ENCODE data around the gene TNNT3.
A peak's percentile ranks its signal among the peaks of the same experiment; 100 is the strongest.

The TNNT3 gene

DNA sequence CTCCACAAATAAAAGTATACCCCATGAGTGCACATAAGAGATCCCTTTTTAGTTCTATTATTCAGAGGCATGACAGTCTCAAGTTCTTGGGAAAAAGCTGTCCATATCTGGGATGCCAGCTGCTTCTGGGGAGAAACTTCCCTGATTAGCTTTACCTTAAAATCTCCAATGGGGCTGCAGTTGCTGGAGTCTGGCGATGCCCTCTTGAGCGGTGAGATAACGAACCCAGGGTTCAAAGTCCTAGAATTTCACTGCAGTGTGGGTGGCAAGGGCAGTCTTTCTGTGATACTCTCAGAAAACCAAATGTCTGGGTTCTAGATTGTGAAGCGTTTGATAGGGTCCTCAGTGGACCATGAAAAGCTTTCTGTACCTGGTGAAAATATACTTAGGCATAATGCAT, 20.4 kb upstream of the TNNT3 start:
- no peak for DNase-seq

DNA sequence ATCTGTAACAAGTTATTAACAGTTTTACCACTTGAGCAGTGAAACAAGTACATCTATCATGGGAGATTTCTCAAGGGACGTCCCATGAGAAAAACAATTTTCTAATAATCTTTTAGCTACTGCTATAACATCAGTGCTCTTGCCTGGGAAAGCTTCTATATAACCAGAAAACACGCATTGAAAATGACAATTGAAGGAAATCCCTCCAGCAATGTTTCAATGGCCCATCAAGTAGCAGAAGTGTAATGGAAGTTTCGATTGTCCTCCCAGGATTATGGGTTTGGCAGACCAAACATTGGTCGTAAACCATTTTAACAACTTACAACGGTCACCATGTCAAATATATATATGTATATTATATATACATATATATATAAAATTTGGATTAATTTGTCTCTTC, 19.8 kb upstream of the TNNT3 start:
- no peak for DNase-seq

- DNase-seq, result no peak
Measured at GRCh38 chr11:1906181-1906580, 13.3 kb upstream of the TNNT3 start.

DNA sequence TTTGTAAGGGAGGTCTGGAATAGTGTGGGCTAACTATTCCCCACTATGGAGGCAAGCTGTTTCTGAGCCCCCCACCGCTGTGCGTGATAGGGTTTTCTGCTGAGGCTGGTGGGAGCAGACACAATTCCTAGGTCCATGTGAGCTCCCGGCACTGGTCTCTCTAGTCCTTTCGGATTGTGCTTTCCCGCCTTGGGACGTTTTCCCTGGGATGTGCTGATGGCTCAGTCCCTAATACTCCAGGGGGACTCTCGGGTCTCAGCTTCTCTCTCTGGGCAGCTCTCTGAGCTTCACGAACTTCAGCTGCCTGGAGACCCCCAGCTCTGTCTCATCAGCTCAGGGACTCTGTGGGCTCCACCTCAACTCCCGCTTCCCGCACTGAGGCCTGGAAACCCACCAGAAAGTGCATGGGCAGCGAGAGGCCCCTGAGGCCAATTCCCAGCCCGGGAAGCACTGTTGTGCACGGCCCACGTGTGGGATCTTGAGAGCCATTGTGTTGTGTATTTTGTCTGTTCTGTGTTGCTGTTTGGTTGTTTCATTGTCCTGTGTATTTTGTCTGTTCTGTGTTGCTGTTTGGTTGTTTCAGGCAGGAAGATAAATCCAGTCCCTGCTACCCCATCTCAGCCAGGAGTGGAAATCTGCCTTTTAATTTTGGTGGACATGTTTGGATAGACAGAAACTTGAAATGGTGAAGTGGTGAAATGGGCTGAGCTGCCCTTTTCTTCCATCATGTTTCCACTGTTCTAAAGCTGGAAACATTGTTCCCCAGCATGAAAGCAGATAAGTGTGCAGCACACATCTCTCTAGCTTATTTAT, 12.7 kb upstream of the TNNT3 start:
- no peak for DNase-seq

- no peak for DNase-seq
Measured at GRCh38 chr11:1908618-1909017, 10.9 kb upstream of the TNNT3 start.

GRCh38 chr11:1909524-1909923, 10.0 kb upstream of the TNNT3 start:
- DNase-seq, result no peak

DNA sequence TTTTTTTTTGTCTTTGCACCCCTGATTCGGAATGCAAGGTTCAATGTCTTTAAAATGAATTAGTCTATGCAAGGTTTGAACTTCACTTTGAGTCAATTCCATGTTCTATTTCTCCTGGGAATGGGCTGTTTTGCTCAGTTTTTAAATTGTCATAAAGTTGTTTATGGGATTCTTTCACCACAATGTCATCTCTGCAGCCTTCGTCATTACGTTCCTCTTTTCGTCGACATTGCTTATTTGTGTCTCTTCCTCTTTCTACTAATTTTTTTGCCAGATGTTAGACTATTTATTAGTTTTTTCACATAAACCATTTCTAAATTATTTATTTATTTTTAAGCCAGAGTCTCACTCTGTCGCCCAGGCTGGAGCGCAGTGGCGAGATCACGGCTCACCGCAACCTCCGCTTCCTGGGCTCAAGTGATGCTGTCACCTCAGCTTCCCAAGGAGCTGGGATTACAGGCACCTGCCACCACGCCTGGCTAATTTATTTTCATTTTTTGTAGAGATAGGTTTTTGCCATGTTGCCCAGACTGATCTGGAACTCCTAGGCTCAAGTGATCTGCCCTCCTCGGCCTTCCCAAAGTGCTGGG, 7.1 kb upstream of the TNNT3 start:
- DNase-seq, result no peak

DNA sequence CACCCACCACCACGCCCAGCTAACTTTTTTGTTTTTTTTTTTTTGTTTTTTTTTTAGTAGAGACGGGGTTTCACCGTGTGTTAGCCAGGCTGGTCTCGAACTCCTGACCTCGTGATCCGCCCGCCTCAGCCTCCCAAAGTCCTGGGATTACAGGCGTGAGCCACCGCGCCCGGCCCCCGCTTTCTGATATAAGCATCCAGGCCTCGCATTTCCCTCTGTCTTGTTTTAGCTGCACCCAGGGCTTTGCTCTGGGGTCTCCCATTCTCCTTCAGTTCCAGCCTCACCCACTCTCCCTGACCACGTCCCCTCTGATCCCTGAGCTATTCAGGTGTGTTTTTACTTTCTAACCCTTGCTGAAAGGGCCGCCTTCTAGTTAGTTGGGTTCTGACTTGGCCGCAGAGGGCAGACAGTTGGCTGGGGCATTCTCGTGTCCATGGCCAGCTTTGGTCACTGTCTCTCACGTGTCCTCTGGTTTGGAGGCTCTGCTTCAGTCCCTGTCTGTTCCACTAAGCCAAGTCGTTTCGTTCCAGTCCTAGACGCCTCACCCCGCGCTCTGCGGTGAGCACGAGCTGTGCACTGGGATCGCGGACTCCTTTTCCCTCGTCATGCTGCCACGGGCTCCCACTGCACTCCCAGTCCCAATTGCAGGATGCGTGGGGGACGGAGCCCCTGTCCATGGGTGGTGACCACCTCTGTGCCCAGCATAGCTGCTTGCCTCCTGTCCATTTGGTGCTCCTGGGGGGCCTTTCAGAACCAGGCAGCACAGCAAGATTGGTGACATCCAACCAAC, 6.0 kb upstream of the TNNT3 start:
- no peak for DNase-seq

DNA sequence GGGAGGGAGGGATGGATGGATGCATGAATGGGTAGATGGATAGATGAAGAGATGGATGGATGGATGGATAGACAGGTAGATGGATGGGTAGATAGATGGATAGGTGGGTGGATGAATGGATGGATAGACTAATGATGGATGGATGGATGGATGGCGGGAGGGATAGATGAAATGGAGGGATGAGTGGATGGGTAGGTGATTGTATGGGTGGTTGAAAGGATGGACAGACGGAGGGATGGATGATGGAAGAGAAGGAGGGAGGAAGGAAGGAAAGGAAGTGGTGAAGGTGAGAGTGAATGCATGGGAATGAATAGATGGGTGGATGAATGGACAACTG, 3.7 kb upstream of the TNNT3 start:
- no peak for DNase-seq

DNA sequence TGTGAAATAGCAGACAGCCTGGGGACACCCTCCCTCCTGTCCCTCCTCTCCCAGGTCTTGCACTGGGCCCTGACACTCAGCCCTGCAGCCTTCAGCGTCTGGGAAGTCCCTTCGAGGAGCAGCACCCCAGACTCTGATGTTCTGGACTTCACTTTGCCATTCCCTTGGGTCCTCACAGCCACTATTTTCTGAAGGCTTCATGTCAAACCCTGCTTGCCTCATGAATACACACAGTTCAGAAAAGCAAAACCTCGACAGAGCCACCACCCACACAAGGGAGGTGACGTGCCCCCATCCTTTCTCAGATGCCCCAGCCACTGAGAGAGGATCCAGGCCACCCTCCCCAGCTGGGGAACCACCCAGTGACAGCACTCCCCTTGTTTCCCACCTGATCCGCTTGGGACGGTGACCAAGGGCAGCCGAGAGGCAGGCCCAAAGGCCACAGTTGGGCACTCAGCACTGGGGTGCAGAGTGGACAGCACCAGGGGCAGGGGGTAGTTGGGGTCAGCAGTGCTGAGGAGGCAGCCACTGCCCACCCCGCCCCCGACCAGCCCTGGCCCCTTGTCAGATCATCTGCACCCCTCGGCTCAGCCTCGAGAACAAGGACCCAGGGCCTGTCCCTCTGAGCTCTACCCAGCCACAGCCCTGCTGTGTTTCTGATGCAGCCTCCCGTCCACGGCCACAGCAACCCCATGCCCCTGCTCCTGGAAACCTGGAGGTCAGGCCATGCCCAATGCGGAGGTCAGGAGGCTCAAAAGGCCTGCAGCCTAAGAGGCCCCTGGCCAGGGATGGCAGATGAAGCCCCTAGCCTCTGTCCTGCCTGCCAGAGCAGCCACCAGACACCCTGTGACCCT, 3.1 kb upstream of the TNNT3 start:
- peak; percentile 9 for DNase-seq

GRCh38 chr11:1916986-1917522, 2.4 kb upstream of the TNNT3 start:
- DNase-seq, result no peak

- DNase-seq, result no peak
Measured at GRCh38 chr11:1917523-1918435, 1.7 kb upstream of the TNNT3 start.

GRCh38 chr11:1918436-1919315, 827 bp upstream of the TNNT3 start:
- DNase-seq, result no peak

GRCh38 chr11:1920128-1920908, 815 bp downstream of the TNNT3 start:
- DNase-seq, result no peak

- no peak for DNase-seq
Measured at GRCh38 chr11:1920909-1921573, 1.5 kb downstream of the TNNT3 start.

GRCh38 chr11:1921574-1922141, 2.2 kb downstream of the TNNT3 start:
- no peak for DNase-seq

DNA sequence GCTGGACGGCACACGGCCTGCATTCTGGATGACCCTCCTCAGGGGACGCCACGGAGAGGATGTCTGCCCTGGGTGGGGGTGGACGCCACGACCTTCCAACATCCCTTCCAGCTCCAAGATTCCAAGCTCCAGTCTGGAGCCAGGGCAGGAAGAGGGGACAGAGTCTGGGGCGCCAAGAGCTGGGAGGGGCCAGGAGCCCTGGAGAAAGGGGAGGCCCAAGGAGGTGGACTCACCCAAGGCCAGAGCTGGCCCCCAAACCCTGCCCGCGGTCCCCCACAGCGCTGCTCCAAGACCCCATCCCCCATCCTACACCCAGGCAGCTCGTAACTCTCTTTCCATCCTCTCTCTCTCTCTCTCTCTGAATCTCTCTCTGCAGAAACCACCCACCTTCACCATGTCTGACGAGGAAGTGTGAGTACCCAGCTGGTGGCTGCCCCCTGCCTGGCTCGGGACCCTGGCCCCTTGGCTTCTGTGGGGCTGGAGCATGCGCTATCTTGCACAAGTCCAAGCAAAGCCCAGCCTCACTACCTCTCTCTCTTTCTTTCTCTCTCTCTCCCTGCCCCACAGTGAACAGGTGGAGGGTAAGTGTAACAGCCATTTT, 3.1 kb downstream of the TNNT3 start:
- no peak for DNase-seq

- no peak for DNase-seq
Measured at GRCh38 chr11:1923201-1923956, 3.9 kb downstream of the TNNT3 start.

All from activated naive CD4-positive, alpha-beta T cell treated with Interleukin-2 at 50 U/mL for 16 hours (primary cell).